Measurements from ENCODE around the gene KLF11. TPM values are rescaled to one million over a fixed set of nuclear protein-coding genes. Genes with fewer than 3 reads are reported as not detected.

The KLF11 gene
- total RNA-seq, 2 donors from 2014 or later, result 18.8 to 30.6 TPM

GRCh38 chr2:10054424-10054823 is 11.1 kb downstream of the KLF11 start:
- Histone ChIP-seq H3K9me3 (no peaks in the 10 kb centered on the region), H3K4me3 (no peak overlapping the region), H3K27me3 (no peaks in the 10 kb centered on the region), H3K36me3 (peaks cover 52% of the 10 kb centered on the region), H3K4me1 (peaks cover 0 to 30% of the 10 kb centered on the region in 2 donors), H3K27ac (no peak overlapping the region)
- no peak for TF ChIP-seq CTCF (IDR thresholded peaks at IDR 0.05)
- no peak for DNase-seq (ENCODE audit: low spot score)

GRCh38 chr2:10054976-10055375 is 11.6 kb downstream of the KLF11 start:
- DNase-seq (ENCODE audit: low spot score), result no peak
- H3K4me3 ChIP-seq, result no peak overlapping the region
- no peaks in the 10 kb centered on the region for H3K9me3 ChIP-seq
- TF ChIP-seq CTCF (IDR thresholded peaks at IDR 0.05), result no peak
- no peak overlapping the region for H3K27ac ChIP-seq
- peaks cover 46% of the 10 kb centered on the region for H3K36me3 ChIP-seq
- peaks cover 0 to 28% of the 10 kb centered on the region in 2 donors for H3K4me1 ChIP-seq
- no peaks in the 10 kb centered on the region for H3K27me3 ChIP-seq

GRCh38 chr2:10056439-10056838 is 13.1 kb downstream of the KLF11 start:
- no peak for TF ChIP-seq CTCF (IDR thresholded peaks at IDR 0.05)
- H3K27ac ChIP-seq, result peak overlapping the region in 1 of 2 donors; percentile 2

GRCh38 chr2:10057231-10058107 is 14.1 kb downstream of the KLF11 start:
- DNase-seq (ENCODE audit: low spot score), result no peak
- Histone ChIP-seq H3K4me3 (peak overlapping the region in 1 of 2 donors; percentile 22), H3K27ac (peak overlapping the region; percentile 54 to 67), H3K4me1 (peaks cover 0 to 32% of the 10 kb centered on the region in 2 donors), H3K27me3 (no peaks in the 10 kb centered on the region), H3K9me3 (no peaks in the 10 kb centered on the region), H3K36me3 (peaks cover 35% of the 10 kb centered on the region)
- TF ChIP-seq CTCF (IDR thresholded peaks at IDR 0.05), result no peak

More at GRCh38 chr2:10056439-10056838, 13.1 kb downstream of the KLF11 start:
- no peaks in the 10 kb centered on the region for H3K9me3 ChIP-seq
- peaks cover 0 to 32% of the 10 kb centered on the region in 2 donors for H3K4me1 ChIP-seq
- H3K4me3 ChIP-seq, result no peak overlapping the region
- DNase-seq (ENCODE audit: low spot score), result no peak
- peaks cover 44% of the 10 kb centered on the region for H3K36me3 ChIP-seq
- H3K27me3 ChIP-seq, result no peaks in the 10 kb centered on the region

GRCh38 chr2:10058251-10059015 is 15.1 kb downstream of the KLF11 start:
- Histone ChIP-seq H3K27ac (no peak overlapping the region), H3K9me3 (no peaks in the 10 kb centered on the region), H3K4me1 (peaks cover 0 to 23% of the 10 kb centered on the region in 2 donors), H3K4me3 (no peak overlapping the region), H3K27me3 (no peaks in the 10 kb centered on the region), H3K36me3 (peaks cover 25% of the 10 kb centered on the region)
- DNase-seq (ENCODE audit: low spot score), result no peak
- TF ChIP-seq CTCF (IDR thresholded peaks at IDR 0.05), result no peak
